HUES6 (cell line): Measurements from ENCODE around the gene GLTPD2.

Experiments used
- H3K27ac ChIP-seq: 2 replicates; pipeline ENCODE4 v1.7.0; 2013; ENCODE audit warnings: low read depth, mild to moderate bottlenecking, low read length, inconsistent platforms
- H3K27me3 ChIP-seq: 2 replicates; pipeline ENCODE4 v1.6.1; 2013; ENCODE audit warnings: low read length; ENCODE audit not compliant: control insufficient read depth, insufficient read depth
- H3K36me3 ChIP-seq: 2 replicates; pipeline ENCODE4 v1.6.1; 2013; ENCODE audit warnings: low read length; ENCODE audit not compliant: control insufficient read depth, insufficient read depth
- H3K4me1 ChIP-seq: 2 replicates; pipeline ENCODE4 v1.6.1; 2013; ENCODE audit warnings: low read length; ENCODE audit not compliant: control insufficient read depth, insufficient read depth
- H3K4me3 ChIP-seq: 2 replicates; pipeline ENCODE4 v1.5.1; 2013; ENCODE audit warnings: low read depth, low read length
- H3K9ac ChIP-seq: one replicate; pipeline ENCODE4 v1.6.1; 2013; ENCODE audit warnings: mild to moderate bottlenecking, low read length
- H3K9me3 ChIP-seq: 2 replicates; pipeline ENCODE4 v1.6.1; 2013; ENCODE audit warnings: low read depth, low read length; ENCODE audit not compliant: control insufficient read depth, insufficient read depth

Gene GLTPD2

DNA sequence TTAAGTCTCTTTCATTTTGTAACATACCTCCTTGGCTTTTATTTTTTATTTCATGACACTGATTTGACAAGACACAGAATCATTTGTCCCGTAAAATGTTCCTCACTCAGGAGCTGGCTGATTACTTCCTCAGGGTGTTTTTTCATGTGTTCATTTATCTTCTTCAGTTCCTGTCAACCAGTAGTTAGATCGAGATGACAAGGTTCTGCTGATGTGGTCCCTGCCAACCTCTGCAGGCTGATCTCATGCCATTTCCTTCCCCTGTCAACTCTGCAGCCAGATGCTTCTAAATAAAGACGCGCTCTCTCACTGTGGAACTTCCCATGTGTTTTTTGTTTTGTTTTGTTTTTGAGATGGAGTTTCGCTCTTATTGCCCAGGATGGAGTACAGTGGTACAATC, 40.9 kb upstream of the GLTPD2 start:
- H3K4me1 ChIP-seq, result peaks cover 9% of the 10 kb centered on the region
- no peak overlapping the region for H3K9ac ChIP-seq
- H3K27ac ChIP-seq, result no peak overlapping the region
- H3K27me3 ChIP-seq, result peaks cover 32% of the 10 kb centered on the region
- no peak overlapping the region for H3K4me3 ChIP-seq
- H3K9me3 ChIP-seq, result no peaks in the 10 kb centered on the region
- no peaks in the 10 kb centered on the region for H3K36me3 ChIP-seq

DNA sequence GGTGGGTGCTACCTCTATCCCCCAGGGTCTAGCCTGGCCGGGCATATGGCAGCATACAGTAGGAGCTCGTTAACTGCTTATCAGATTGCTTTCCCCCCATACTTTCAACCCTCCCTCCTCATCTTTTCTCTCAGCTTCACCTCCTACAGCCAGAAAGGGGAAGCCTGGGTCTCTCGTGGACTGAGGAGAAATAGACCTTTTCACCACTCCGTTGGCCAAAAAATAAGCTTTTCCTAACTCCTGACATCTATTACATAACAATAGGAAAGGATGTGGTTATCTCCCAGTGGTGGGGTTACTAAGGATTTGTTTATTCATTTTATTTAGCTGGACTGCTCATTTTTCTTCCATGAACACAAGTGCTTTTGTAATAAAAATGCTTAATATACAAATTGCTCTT, 40.1 kb upstream of the GLTPD2 start:
- H3K27me3 ChIP-seq, result peaks cover 25% of the 10 kb centered on the region
- no peak overlapping the region for H3K4me3 ChIP-seq
- H3K4me1 ChIP-seq, result peaks cover 9% of the 10 kb centered on the region
- H3K9ac ChIP-seq, result no peak overlapping the region
- no peaks in the 10 kb centered on the region for H3K36me3 ChIP-seq
- H3K9me3 ChIP-seq, result no peaks in the 10 kb centered on the region
- no peak overlapping the region for H3K27ac ChIP-seq

DNA sequence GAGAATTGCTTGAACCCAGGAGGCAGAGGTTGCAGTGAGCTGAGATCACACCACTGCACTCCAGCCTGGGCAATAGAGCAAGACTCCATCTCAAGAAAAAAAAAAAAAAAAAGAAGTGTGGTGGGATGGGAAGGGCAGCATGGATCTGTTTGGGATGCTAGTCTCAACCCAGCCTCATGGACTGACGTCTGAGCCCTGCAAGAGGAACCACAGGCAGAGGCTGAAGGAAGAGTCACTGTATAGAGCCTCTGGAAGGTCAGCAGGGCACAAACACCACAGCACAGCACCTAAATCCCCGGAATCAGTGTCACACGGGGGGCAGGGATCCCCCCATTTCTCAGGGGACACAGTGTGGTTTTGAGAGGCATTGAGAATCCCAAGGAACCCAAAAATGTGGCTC, 38.2 kb upstream of the GLTPD2 start:
- Histone ChIP-seq H3K9me3 (no peaks in the 10 kb centered on the region), H3K27me3 (peaks cover 13% of the 10 kb centered on the region; the same call in 1 of the 2 replicates), H3K9ac (no peak overlapping the region), H3K27ac (no peak overlapping the region), H3K4me3 (no peak overlapping the region), H3K36me3 (no peaks in the 10 kb centered on the region), H3K4me1 (peaks cover 5% of the 10 kb centered on the region; the same call in 1 of the 2 replicates)

DNA sequence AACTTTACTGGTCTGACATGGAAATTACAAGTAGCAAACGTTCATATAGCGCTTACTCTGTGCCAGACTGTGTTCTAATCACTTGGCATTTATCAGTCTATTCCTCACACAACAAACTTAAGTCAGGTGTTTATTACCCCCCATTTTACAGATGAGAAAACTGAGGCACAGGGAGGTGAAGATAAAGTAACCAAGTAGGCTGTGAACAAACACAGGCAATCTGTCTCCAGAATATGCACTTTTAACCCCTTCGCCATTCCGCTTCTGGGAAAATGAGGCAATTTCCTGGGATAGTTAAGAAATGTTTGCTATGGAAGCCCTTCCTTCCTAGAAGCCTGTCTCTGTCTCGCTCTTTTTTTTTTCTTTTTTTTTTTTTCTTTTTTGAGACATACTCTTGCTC, 36.8 kb upstream of the GLTPD2 start:
- Histone ChIP-seq H3K9ac (no peak overlapping the region), H3K27me3 (peaks cover 7% of the 10 kb centered on the region; the same call in 1 of the 2 replicates), H3K27ac (no peak overlapping the region), H3K36me3 (no peaks in the 10 kb centered on the region), H3K9me3 (no peaks in the 10 kb centered on the region), H3K4me3 (no peak overlapping the region), H3K4me1 (no peaks in the 10 kb centered on the region)

DNA sequence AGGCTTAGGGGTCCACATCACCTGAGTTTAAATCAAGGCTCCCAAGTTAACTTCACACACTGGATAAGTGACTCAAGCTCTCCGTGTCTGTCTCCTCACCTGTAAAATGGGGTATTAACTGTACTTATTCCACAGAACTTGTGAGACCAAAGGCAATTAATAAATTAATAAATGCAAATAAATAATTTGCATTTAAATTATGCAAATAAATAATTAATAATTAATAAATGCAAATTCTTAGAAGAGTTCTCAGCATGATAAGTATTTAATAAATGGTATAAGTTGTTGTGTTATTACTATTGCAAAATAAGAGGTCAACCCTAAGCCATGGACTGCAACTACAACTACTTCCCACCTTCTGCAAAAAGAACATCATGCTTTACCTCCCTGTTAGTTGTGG, 35.4 kb upstream of the GLTPD2 start:
- no peak overlapping the region for H3K9ac ChIP-seq
- no peaks in the 10 kb centered on the region for H3K9me3 ChIP-seq
- H3K4me3 ChIP-seq, result no peak overlapping the region
- peaks cover 7% of the 10 kb centered on the region; the same call in 1 of the 2 replicates for H3K27me3 ChIP-seq
- no peak overlapping the region for H3K27ac ChIP-seq
- no peaks in the 10 kb centered on the region for H3K4me1 ChIP-seq
- H3K36me3 ChIP-seq, result no peaks in the 10 kb centered on the region

DNA sequence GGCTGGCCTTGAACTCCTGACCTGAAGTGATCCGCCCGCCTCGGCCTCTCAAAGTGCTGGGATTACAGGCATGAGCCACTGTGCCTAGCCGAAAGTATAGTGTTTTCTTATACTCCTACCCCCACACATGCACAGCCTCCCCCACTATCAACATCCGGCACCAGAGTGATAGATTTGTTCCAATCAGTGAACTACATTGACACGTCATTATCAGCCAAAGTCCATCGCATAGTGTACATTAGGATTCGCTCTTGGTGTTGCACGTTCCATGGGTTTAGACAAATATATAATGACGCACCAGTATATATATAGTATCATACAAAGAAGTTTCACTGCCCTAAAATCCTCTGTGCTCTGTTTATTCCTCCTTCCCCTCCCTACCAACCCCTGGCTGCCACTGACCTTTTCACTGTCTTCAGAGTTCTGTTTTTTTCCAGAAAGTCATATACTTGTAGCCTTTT, 29.0 kb upstream of the GLTPD2 start:
- H3K4me3 ChIP-seq, result no peak overlapping the region
- no peak overlapping the region for H3K9ac ChIP-seq
- no peak overlapping the region for H3K27ac ChIP-seq
- H3K27me3 ChIP-seq, result peaks cover 3% of the 10 kb centered on the region; the same call in 1 of the 2 replicates
- H3K4me1 ChIP-seq, result no peaks in the 10 kb centered on the region
- no peaks in the 10 kb centered on the region for H3K9me3 ChIP-seq
- no peaks in the 10 kb centered on the region for H3K36me3 ChIP-seq

DNA sequence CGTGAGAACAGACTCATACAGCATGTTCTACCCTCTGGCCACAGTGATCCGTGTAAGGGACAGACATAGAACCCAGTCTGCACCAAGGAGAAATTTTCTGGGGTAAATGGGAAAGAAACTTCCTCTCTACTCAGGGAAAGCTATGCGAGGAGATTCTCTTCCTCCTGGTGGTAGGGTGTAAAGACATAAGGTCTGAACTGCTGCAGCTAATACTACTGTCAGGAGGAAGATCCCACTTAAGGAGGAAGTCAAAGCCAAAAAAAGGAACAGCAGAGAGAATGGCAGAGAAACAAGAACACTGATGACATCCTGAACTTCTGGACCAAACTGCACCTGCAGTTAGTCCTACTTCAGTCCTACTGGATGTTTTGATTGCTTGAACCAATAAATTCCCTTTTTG, 24.2 kb upstream of the GLTPD2 start:
- no peaks in the 10 kb centered on the region for H3K27me3 ChIP-seq
- no peaks in the 10 kb centered on the region for H3K9me3 ChIP-seq
- no peak overlapping the region for H3K4me3 ChIP-seq
- no peaks in the 10 kb centered on the region for H3K36me3 ChIP-seq
- no peaks in the 10 kb centered on the region for H3K4me1 ChIP-seq
- no peak overlapping the region for H3K9ac ChIP-seq
- H3K27ac ChIP-seq, result no peak overlapping the region

DNA sequence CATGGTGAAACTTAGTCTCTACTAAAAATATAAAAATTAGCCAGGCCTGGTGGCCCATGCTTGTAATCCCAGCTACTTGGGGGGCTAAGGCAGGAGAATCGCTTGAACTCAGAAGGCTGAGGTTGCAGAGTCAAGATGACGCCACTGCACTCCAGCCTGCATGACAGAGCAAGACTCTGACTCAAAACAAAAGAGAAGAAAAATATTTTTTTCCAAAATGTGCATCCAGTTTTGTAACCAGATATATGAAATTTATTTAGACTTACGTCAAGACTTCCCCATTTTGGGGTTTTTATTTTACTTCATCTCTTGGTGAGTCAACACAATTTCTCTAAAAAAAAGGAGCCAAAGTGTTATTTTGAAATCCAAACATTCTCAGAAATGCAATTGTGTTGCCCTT, 22.6 kb upstream of the GLTPD2 start:
- H3K4me1 ChIP-seq, result no peaks in the 10 kb centered on the region

DNA sequence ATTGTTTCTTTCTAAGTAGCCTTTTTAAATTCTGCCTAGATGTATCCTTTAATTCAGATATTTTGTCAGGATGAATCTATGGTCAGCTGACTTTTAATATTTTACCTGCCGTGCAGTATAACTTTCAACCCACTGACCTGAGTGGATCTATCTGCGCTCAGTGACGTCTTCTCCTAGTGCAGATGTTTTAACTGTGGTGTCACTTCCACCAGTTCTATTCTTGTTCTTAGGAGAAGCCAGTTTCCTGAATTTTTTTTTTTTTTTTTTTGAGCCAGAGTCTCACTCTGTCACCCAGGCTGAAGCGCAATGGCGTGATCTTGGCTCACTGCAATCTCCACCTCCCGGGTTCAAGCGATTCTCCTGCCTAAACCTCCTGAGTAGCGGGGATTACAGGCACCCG, 22.0 kb upstream of the GLTPD2 start:
- no peaks in the 10 kb centered on the region for H3K9me3 ChIP-seq
- no peak overlapping the region for H3K9ac ChIP-seq
- no peak overlapping the region for H3K4me3 ChIP-seq
- H3K27ac ChIP-seq, result no peak overlapping the region
- no peaks in the 10 kb centered on the region for H3K4me1 ChIP-seq
- no peaks in the 10 kb centered on the region for H3K36me3 ChIP-seq
- H3K27me3 ChIP-seq, result no peaks in the 10 kb centered on the region

More for the DNA sequence above, 22.6 kb upstream of the GLTPD2 start:
- Histone ChIP-seq H3K27ac (no peak overlapping the region), H3K36me3 (no peaks in the 10 kb centered on the region), H3K9me3 (no peaks in the 10 kb centered on the region), H3K4me3 (no peak overlapping the region), H3K27me3 (no peaks in the 10 kb centered on the region), H3K9ac (no peak overlapping the region)

DNA sequence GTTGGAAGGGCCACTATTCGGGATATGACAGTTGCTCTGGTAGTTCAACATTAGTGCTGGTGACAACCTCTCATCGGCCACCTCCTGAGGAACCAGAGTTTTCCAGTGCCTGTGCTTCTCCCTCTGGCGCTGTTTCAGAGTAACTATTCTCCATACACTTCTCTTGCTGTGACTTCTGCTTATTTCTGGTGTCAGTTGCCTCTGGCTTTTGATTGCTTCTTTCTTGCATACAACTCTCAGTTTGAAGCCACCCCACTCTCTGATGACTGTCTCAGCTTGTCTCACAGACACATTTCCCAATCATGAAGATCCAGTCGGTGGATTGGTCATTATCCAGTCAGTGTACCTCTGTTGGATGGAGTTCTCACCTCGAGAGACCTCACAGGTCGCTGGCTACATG, 20.5 kb upstream of the GLTPD2 start:
- Histone ChIP-seq H3K4me1 (no peaks in the 10 kb centered on the region), H3K4me3 (no peak overlapping the region), H3K9ac (no peak overlapping the region), H3K27ac (no peak overlapping the region), H3K36me3 (no peaks in the 10 kb centered on the region), H3K27me3 (no peaks in the 10 kb centered on the region), H3K9me3 (no peaks in the 10 kb centered on the region)

DNA sequence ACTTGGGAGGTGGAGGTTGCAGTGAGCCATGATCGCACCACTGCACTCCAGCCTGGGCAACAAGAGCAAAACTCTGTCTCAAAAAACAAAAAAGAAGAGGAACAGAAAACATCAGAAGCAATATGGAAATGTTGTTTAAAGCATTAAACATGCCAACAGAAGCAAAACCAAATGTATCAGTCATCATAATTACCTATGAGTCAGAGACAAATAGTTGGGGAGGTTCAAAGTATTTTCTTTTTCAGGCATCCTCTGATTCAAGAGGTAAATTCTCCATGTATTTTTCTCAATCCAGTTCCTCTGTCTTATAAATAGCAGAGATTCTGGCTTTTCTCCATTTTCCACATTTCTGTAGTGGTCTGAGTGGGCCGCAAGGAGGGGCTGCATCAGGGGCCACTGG, 19.1 kb upstream of the GLTPD2 start:
- H3K4me3 ChIP-seq, result no peak overlapping the region
- H3K27ac ChIP-seq, result no peak overlapping the region
- H3K4me1 ChIP-seq, result no peaks in the 10 kb centered on the region
- H3K9me3 ChIP-seq, result no peaks in the 10 kb centered on the region
- H3K9ac ChIP-seq, result no peak overlapping the region
- no peaks in the 10 kb centered on the region for H3K27me3 ChIP-seq
- no peaks in the 10 kb centered on the region for H3K36me3 ChIP-seq
